ENCODE data around the gene INF2.

Gene INF2

GRCh38 chr14:104734991-104735779, 45.8 kb downstream of the INF2 start:
- TF ChIP-seq CTCF (IDR thresholded peaks at IDR 0.05; ENCODE audit: extremely low read depth, missing control alignments): no peak
- DNase-seq (ENCODE audit: low spot score): no peak

GRCh38 chr14:104735830-104736642, 46.6 kb downstream of the INF2 start:
- no peak for TF ChIP-seq CTCF (IDR thresholded peaks at IDR 0.05; ENCODE audit: extremely low read depth, missing control alignments)
- no peak for DNase-seq (ENCODE audit: low spot score)

- no peak for TF ChIP-seq CTCF (IDR thresholded peaks at IDR 0.05; ENCODE audit: extremely low read depth, missing control alignments)
- no peak for DNase-seq (ENCODE audit: low spot score)
These were observed 49.1 kb downstream of the INF2 start for GRCh38 chr14:104738375-104739019.

GRCh38 chr14:104739026-104739425, 49.6 kb downstream of the INF2 start:
- TF ChIP-seq CTCF (IDR thresholded peaks at IDR 0.05; ENCODE audit: extremely low read depth, missing control alignments): no peak
- DNase-seq (ENCODE audit: low spot score): no peak

GRCh38 chr14:104739546-104740516, 50.4 kb downstream of the INF2 start:
- no peak for DNase-seq (ENCODE audit: low spot score)
- no peak for TF ChIP-seq CTCF (IDR thresholded peaks at IDR 0.05; ENCODE audit: extremely low read depth, missing control alignments)

GRCh38 chr14:104741108-104741802, 51.8 kb downstream of the INF2 start:
- no peak for TF ChIP-seq CTCF (IDR thresholded peaks at IDR 0.05; ENCODE audit: extremely low read depth, missing control alignments)

More at GRCh38 chr14:104741108-104741802, 51.8 kb downstream of the INF2 start:
- no peak for DNase-seq (ENCODE audit: low spot score)
